NCI-H748 treated with DMSO at 0.1 percent for 48 hours (cell line): ENCODE measurements around the gene EFS.
A peak's percentile ranks its signal among the peaks of the same experiment; 100 is the strongest.

ENCODE experiments used
- DNase-seq: peaks from one replicate; lab custom pipeline; 2025; lab: John Stamatoyannopoulos, UW

Gene EFS

DNA sequence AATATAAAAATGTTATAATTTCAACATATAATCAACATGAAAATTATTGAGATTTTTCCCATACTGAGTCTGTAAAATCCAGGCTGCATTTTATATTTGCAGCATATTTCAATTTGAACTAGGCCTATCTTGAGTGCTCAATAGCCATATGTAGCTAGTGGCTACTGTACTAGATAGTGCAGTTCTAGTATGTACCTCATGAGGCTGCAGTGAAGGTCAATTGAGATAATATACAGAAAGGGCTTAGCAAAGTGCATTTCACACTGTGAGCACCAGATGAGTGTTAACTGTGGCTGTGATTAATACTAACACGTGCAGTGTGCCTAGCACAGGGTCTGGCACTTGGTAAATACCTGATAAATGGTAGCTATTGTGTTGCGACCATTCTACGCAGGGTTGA is 6.9 kb downstream of the EFS start:
- DNase-seq = no peak

DNA sequence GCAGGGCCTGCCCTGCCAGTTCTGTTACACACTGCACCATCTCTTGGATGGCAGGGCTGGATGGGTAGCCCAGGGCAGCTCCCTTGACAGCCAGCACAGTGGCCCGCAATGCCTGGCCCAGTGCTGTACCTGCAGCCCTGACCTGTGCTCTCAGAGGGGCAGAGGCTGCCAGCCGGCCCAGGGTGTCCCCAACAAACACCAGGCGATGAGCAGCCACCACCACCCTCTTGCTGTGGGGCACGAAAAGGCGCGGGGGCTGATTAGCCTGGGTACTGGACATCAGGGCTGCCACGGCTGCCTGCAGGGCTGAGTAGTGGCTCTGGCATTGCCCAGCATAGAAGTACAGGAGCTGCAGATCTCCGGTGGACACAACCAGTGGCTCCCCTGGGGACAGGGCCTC is 7.7 kb downstream of the EFS start:
- DNase-seq = no peak

DNA sequence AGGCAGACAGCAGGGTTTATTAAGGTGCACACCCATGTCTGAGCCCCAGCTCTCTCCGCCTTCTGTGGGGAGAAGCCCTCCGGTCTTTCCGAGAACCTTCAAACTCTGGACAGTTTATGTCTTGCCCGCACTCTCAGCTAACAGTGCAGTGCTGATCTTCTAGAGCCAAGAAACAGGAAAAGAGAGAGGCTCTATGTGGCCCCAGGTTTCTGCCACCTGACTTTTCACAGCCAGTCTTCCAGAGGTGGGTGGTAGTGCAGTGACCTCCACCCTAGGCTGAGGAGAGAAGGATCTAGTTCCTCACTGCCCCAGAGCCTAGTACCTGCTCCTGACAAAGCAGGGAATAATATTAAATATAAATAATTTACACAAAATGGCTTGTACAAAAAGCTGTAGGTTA is 8.3 kb downstream of the EFS start:
- DNase-seq = no peak

DNA sequence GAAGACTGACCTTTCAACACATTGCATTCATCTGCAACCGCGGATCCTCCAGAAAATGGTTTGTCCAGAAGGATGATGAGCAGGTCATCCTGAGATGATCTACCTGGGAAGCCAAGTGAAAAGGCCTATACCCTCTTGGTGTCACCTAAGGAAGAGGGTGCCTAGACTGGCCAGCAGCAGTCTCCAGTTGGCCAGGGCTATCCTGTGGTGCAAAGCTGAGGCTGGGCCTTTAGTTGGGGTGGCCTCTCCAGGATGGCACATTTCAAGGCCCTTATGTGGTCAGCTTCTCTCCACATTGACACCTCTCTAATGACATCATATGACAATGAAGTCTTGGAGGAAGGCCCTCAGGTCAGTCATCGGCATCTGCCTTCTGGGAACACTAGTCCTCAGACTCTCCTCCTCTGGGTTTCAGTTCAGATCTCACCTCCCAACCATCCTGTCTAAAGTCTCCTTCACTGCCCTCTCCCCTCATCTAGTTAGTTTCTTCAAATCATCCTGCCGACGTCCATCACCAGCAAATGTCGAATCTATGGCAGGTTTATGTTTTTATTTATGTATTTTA is 9.0 kb downstream of the EFS start:
- no peak for DNase-seq

DNA sequence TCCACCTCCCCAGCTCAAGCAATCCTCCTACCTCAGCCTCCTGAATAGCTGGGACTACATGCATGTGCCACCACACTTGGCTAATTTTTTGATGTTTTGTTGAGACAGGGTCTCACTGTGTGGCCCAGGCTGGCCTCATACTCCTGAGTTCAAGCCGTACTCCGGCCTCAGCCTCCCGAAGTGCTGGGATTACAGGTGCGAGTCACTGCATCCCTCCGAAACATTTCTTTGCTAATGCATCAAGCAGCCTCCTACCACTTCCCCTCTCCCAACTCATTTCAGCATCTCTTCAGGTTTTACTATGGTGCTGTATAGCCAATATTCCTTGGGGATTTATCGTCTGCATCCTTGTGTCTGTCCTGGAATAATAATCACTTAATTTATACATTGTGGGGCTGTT is 10.0 kb downstream of the EFS start:
- DNase-seq = no peak

DNA sequence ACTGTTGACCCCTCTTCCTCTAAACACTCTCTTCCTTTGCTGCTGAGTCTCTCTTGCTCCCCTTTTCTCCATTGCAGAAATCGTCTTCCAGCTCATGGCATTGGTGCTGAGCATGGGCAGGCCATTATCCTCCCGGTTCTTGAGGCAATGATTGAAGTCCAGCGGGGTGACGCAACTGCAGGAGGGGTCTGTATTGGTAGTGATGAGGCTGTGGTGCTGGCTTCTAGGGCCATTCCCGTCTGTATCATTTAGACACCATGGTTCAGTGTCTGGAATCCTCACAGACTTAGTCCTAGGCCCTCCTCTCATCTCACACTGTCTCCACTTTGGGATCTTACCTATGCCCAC is 11.6 kb downstream of the EFS start:
- no peak for DNase-seq

DNA sequence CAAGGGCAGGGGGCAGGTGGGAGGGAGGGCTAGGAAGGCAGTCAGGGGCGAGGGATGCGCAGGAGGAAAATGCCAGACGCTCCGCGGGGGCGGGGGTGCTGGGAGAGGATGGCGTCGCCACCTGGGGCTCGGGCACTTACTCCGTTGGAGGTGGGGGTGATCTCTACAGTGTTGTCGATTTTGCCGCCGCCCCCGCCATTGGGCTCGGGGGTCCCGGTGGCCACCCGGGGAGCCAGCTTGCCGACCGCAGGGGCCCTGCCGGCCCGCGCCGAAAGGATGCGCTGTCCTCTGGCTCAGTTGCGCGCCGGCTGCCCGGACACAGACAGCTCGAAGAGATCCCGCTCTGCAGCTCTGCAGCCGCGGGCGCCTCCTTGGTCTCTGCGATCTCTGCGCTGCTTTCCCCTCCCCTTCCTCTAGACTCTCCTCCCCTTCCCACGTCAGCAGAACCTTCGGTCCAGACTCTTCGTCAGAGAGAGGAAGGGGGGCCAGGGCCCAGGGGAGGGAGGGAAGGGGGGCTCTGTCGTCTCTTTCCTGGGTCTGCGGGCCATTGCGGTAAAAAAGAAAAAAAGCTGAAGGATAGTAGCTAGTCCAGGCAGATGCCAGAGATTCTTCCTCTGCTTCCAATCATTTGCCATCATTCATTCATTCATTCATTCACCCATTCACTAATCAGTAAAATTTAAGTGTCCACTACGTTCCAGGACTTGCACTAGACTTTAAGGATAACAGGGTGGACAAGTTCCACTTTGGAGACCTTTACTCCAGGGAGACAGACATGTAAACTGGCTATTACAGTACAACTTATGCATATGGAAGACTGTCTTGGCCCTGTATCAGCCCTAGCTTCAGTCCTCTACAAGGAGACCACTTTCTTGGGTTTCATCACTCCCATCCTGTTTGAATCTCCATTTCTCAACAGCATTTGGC is 12.2 kb downstream of the EFS start, which contains the start of gene SLC22A17:
Gene SLC22A17 (minus strand): TSS at position 382 of the 927 bp plus-strand sequence.
- DNase-seq = peak; percentile 70

DNA sequence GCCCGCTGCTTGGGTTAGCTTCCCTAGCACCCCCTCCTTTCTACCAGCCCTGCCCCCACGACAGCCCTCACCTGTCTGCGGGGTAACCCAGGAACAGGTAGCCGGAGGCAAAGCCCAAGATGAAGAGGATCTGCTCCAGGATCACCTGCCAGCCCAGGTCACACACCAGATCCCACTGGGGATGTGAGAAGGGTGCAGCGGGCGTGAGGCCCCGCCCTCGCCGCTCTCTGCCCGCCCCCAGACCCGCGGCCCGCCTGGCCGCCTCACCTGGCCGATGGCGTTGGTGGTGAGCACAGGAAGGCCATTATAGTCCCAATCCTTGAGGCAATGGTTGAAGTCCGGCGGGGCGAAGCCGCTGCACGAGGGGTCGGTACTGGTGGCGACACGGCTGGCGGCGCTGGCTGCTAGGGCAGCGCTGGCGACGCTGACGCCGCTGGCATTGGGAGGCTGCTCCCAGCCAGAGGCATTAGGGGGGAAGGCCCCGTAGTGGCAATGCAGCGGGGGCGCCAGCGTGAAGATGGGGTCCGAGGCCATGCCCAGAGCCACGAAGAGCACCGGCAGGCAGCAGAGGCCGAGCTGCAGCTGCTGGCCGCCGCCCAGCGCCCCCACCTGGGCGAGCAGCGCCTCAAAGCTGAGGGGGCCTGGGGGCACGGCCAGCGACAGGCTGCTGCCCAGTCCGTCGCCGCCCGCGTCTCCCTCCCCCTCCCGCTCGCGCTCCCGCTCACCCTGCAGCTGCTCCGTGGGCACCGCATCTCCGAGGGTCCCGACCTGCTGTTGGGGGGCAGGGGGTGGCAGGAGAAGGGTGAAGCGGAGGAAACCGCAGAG is 13.1 kb downstream of the EFS start:
- DNase-seq = no peak

DNA sequence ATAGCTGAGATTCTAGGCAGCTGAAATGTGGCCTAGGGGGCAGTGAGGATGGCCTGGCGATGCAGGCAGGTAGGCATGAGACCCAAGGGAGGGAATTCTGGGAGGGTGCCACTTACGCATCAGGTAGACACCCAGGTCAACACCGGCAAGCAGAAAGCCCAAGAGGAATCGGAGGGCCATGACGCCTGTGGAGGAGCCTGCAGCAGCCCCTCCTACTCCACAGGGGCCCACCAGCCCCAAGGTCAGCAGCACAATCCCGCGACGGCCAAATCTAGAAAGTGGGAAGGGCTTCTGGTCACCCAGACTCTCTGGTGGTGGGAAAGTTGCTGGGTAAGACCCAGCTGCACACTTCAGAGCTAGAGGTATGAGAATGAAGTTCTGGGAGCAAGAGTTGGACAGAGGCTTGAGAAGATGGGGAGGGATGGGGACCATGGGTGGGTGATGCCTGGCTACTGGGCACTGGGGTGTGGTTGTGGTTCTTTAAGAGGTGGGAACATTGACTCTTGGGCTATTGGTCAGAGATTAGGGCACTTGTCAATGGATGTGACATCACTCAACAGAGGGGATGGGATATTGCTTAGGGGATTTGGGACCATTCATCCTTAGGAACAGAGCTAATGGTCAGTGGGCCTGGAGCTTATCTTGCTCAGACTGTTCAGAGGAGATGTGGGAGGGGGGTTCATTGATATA is 15.7 kb downstream of the EFS start:
- DNase-seq = no peak

DNA sequence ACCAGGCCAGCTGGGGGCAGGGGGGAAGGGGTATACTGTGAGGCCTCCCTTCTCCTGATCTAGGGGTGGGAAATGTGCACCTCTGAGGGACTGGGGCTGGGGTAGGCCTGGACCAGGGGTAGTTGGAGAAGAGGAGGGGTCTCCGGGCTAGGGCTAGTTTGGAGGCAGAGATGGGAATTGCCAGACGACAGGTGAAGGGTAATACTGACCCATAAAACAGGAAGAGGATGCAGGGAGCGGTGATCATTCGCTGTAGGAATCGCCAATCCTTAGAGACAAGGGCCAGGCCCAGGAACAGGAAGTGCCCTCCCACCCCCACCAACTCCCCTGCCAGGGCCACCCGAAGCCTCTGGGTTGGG is 16.7 kb downstream of the EFS start:
- no peak for DNase-seq

DNA sequence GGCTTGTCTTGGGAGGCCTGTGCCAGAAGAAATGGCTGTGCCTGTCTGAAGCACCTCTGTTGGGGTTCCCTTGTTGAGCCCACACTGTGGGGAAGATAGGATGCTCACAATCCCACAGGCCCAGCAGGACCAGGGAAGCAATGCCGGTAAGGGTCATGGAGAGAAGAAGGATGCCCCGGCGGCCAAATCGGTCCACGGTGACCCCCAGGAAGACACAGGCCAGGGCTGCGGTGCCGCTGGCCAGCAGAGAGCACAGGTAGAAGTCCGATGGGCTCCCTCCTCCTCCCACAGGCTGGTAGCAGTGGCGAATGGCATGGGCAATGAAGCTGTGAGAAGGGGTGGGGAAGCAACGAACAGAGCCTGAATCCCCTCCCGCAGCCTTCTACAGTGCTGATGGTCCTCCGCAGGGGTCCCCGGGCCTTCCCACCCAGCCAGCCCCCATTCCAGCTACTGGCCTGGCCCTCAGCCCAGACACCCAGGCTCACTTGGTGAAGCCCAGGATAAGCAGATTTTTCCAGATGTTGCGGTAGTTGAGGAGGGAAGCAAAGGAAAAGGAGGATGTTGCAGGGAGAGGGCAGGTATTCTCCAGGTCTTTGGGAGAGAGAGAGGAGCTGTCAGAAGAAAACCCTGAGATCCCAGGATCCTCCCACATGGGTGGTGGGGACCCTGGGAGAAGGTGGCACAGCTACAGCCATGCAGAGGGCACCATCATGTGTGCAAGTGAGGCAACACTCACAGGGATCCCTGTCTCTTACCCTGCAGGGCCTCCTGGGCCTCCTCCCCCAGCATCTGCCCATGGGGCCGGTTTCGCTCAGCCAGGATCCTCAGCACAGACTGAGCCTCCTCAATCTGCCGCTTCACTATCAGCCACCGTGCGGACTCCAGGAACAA is 17.3 kb downstream of the EFS start:
- DNase-seq = no peak

DNA sequence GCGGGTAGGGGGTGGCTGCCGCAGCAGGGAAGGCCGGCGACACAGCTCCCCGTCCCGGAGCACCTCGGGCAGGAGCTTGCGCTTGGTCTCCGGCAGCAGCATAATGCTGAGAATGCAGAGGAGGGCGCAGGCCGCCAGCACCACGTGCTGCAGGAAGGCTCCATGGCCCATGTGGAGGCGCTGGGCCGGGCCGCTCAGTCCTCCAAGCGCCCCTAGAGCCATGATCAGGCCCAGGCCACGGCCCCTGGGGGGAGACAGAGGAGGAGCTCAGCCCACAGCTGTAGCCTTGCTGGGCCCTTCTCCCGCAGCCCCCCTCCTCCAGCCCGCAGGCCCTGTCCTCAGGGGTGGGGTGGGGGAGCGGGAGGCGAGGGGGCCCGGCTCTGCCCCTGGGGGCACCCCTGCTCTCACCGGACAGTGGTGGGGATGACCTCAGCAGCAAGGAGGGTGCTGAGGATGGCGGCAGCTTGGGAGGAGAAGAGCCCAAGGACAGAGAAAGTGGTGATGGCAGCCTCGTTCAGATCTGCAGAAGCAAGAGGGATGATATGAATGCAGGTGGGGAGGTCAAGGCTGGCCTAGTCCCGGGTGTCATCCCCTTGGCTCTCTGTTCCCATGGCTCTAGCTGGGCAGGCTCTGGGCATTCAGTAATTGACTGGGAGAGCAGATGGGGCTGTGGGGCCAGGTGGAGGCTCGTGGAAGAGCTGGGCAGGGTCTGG is 18.1 kb downstream of the EFS start:
- no peak for DNase-seq

DNA sequence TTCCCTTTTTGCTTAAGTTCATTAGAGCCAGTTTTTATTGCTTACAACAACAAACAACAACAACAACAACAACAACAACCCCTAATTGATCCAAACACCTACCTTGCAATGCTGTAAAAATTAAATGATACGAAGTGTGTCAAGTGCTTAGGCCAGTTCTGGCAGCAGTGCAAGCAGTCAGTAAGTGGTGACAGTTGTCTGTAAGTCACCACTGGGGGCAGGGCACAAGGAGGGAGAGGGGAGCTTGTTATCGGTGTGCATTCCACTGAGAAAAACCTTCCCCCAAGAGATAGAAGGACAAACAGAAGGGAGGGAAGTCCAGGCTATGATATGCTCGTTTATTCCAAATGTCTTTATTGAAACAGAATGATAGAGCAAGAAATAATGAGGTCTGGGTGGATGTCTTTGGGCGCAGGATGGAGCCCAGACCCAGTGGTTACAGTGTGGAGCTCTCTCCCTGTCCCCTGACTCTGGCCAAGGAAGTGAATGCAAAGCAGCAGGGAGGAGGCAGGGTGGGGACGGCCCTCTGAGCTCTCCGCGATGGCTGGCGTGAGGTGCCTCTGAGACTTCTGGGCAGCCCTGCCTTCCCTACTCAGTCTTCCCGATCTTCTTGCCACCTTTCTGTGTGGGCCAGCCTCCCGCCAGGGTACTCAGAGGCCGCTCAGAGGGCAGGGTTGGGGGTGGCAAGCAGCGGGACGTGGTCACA is 18.8 kb downstream of the EFS start:
- DNase-seq = no peak

DNA sequence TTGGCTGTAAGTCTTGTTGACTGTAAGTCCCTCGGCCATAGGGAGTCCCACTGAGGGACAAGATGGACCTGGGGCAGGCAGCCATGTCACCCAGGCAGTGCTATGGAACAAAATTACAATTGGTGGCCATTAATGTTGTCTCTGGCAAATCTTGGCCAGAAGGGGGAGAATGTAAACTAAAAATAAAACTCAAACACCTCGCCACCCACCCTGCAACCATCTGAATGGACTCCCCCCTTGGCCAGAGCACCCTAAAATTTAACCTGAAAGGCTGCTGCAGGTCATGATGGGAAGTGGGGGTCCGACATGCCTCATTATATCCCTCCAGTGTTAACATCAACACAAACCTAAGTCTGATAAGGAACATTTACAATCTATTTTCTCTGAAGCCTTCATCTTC is 20.5 kb downstream of the EFS start:
- no peak for DNase-seq

DNA sequence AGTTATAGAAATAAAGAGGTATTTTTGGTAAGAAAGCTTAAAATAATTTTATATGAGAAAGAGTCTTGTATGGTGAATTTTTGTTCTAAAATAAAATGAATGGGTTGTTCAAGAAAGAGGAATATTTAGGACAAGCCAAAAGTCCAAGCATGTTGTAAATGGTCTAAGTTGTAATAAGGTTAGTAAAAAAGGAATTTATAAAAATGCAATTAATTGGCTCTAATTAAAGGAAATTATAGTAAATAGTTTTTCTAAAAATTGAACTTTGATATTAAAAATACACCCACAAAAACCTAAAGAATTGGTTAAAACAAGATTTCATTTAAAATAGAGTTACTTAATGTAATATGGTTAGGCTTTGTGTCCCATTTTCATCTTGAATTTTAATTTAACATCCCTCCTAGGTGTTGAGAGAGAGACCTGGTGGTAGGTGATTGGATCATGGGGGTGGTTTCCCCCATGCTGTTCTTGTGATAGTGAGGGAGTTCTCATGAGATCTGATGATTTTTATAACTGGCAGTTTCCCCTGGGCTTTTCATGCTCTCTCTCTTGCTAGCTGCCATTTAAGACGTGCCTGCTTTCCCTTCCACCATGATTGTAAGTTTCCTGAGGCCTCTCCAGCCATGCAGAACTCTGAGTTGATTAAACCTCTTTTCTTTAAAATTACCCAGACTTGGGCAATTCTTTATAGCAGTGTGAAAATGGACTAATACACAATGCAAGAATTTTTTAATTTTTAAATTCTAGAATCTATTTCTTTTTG is 25.3 kb downstream of the EFS start:
- no peak for DNase-seq

DNA sequence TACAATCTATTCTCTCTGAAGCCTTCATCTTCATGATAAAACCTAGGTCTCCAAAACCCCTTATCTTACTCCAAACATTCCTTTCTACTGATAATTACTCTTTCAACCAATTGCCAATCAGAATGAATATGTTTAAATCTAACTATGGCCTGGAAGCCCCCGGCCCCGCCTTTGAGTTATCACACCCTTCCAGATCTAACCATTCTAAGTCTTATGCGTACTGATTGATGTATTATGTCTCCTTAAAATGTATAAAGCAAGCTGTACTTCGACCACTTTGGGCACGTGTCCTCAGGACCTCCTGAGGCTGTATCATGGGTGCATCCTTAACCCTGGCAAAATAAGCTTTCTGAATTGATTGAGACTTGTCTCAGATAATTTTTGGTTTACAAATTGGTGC is 29.3 kb downstream of the EFS start:
- no peak for DNase-seq

DNA sequence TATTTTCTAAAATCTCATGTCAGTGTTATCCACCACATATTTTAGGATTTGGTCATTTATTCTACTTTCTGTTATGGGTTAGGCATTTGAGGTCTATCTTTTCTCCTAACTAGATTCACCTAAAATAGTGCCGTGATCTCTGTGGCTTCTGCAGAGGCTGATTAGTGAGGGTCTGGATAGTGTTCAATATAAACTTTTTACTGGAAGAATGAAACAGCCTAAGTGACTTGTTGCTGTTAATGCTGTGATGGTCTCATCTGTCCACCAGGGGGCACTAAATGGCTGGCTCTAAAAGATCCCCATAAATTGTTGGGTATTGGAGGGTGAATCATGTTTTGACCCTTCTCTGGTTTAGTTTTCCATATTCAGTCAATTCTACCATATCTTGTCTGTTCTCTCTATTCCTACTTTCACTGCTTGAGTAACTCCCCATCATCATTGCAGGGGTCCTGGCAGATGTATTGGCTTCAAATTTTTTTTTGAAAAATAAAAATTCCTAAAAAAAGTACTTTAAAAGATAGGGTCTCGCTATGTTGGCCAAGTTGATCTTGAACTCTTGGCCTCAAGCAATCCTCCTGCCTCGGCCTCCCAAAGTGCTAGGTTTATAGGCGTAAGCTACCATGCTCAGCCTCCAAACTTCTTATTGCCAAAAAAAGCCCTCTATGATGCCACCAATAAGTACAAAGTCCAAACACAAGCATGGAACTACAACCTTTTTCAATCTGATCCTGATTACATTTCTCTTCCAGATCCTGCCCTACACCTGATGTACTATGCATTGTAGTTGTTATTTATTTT is 36.8 kb downstream of the EFS start:
- DNase-seq = peak; percentile 63
